ENCODE data around the gene EIF3M.
"Not testable (repeated sequence)": the region's sequence is repeated elsewhere in the genome, so short reads cannot be mapped to it uniquely, and the experiment has no call there.

The EIF3M gene

GRCh38 chr11:32596114-32596513, 12.5 kb downstream of the EIF3M start:
- DNase-seq (ENCODE audit: low spot score) = not testable (repeated sequence)

GRCh38 chr11:32597921-32598320, 14.3 kb downstream of the EIF3M start:
- no peak for DNase-seq (ENCODE audit: low spot score)

- no peak for DNase-seq (ENCODE audit: low spot score)
Measured at GRCh38 chr11:32602657-32603415, 19.2 kb downstream of the EIF3M start.

- no peak for DNase-seq (ENCODE audit: low spot score)
Measured at GRCh38 chr11:32606220-32606619, 22.6 kb downstream of the EIF3M start.

GRCh38 chr11:32608826-32609225, 25.2 kb downstream of the EIF3M start:
- DNase-seq (ENCODE audit: low spot score) = not testable (repeated sequence)

- no peak for DNase-seq (ENCODE audit: low spot score)
Measured at GRCh38 chr11:32610797-32611352, 27.2 kb downstream of the EIF3M start.

- DNase-seq (ENCODE audit: low spot score) = no peak
Measured at GRCh38 chr11:32613500-32614151, 30.0 kb downstream of the EIF3M start.

- no peak for DNase-seq (ENCODE audit: low spot score)
Measured at GRCh38 chr11:32615422-32615821, 31.8 kb downstream of the EIF3M start.

GRCh38 chr11:32616903-32617302, 33.3 kb downstream of the EIF3M start:
- no peak for DNase-seq (ENCODE audit: low spot score)

GRCh38 chr11:32630844-32631243, 47.2 kb downstream of the EIF3M start:
- no peak for DNase-seq (ENCODE audit: low spot score)

GRCh38 chr11:32635819-32636218, 52.2 kb downstream of the EIF3M start:
- DNase-seq (ENCODE audit: low spot score) = no peak

- DNase-seq (ENCODE audit: low spot score) = no peak
Measured at GRCh38 chr11:32641361-32641760, 57.7 kb downstream of the EIF3M start.

- no peak for DNase-seq (ENCODE audit: low spot score)
Measured at GRCh38 chr11:32643526-32643925, 59.9 kb downstream of the EIF3M start.

Data from activated CD4-positive, alpha-beta T cell treated with anti-CD3 and anti-CD28 coated beads, Interleukin-2, Interleukin-4, amounts not matched to agents 100 ng/mL and 50 ng/mL, durations not matched to agents 16 hours and 8 hours (primary cell).